Vagina (tissue), 2 donors: ENCODE results near the gene SNX32.

Experiments used
- CTCF ChIP-seq, 3 experiments: fragments of 450-650 bp in 2 of 3; fragments of 200-600 bp in 1 of 3; sonication (generic) in 1 of 3; IDR thresholded peaks; one replicate each; pipeline ENCODE4 v1.5.1; 2017 to 2019; ENCODE audit warnings: antibody characterized with exemption in 3 of 3, mild to moderate bottlenecking in 2 of 3, moderate library complexity in 2 of 3
- POLR2A ChIP-seq, 2 donors: fragments of 450-650 bp; IDR thresholded peaks; one replicate each; pipeline ENCODE4 v1.6.1; 2017; ENCODE audit warnings: antibody characterized with exemption in 2 of 2, mild to moderate bottlenecking in 2 of 2, moderate library complexity in 2 of 2
- POLR2AphosphoS5 ChIP-seq, 2 donors: sonication (generic); formaldehyde crosslinking; IDR thresholded peaks; one replicate each; pipeline ENCODE4 v1.9.0; 2017; ENCODE audit warnings: antibody characterized with exemption in 2 of 2, mild to moderate bottlenecking in 2 of 2, low read depth in 1 of 2; ENCODE audit not compliant: insufficient read depth in 1 of 2

- TF ChIP-seq CTCF (IDR thresholded peaks at IDR 0.05), result no peak
- TF ChIP-seq POLR2A (IDR thresholded peaks at IDR 0.05), result peak; percentile 56 to 97
- TF ChIP-seq POLR2AphosphoS5 (IDR thresholded peaks at IDR 0.05; ENCODE audit: insufficient read depth in 1 of 2, low read depth in 1 of 2), result peak; percentile 85 to 97
Observed at GRCh38 chr11:65890324-65891218, 56.8 kb downstream of the SNX32 start, which contains the start of gene CCDC85B.
